NCI-H2081 treated with DMSO at 0.1 percent for 48 hours (cell line): ENCODE results near the gene LCN6.
"Not testable (repeated sequence)": the region's sequence is repeated elsewhere in the genome, so short reads cannot be mapped to it uniquely, and the experiment has no call there.

Source experiments
- DNase-seq: peaks from one replicate; lab custom pipeline; 2025; lab: John Stamatoyannopoulos, UW

LCN6 gene

GRCh38 chr9:136759436-136760325 is 11.4 kb upstream of the LCN6 start:
- no peak for DNase-seq

- no peak for DNase-seq
These were observed 10.7 kb upstream of the LCN6 start for GRCh38 chr9:136759001-136759400.

GRCh38 chr9:136757751-136758140 is 9.4 kb upstream of the LCN6 start:
- no peak for DNase-seq

GRCh38 chr9:136757328-136757727 is 9.0 kb upstream of the LCN6 start:
- no peak for DNase-seq

GRCh38 chr9:136756836-136757235 is 8.5 kb upstream of the LCN6 start:
- no peak for DNase-seq

- no peak for DNase-seq
These were observed 7.8 kb upstream of the LCN6 start for GRCh38 chr9:136756134-136756438.

GRCh38 chr9:136755302-136756133 is 7.2 kb upstream of the LCN6 start:
- DNase-seq = not testable (repeated sequence)

GRCh38 chr9:136754626-136755301 is 6.4 kb upstream of the LCN6 start:
- DNase-seq = no peak

- no peak for DNase-seq
These were observed 5.8 kb upstream of the LCN6 start for GRCh38 chr9:136754059-136754572.

- DNase-seq = no peak
These were observed 5.2 kb upstream of the LCN6 start for GRCh38 chr9:136753371-136754058.

GRCh38 chr9:136751814-136752213 is 3.5 kb upstream of the LCN6 start:
- DNase-seq = no peak

GRCh38 chr9:136751244-136751643 is 2.9 kb upstream of the LCN6 start:
- DNase-seq = no peak

GRCh38 chr9:136750526-136750925 is 2.2 kb upstream of the LCN6 start:
- DNase-seq = no peak

GRCh38 chr9:136748666-136749611 is 614 bp upstream of the LCN6 start:
- DNase-seq = no peak

GRCh38 chr9:136747161-136748060 is 914 bp downstream of the LCN6 start:
- DNase-seq = no peak

- DNase-seq = no peak
These were observed 1.7 kb downstream of the LCN6 start for GRCh38 chr9:136746621-136747020.

GRCh38 chr9:136746155-136746490 is 2.2 kb downstream of the LCN6 start:
- no peak for DNase-seq

- no peak for DNase-seq
These were observed 2.8 kb downstream of the LCN6 start for GRCh38 chr9:136745389-136746154.

- no peak for DNase-seq
These were observed 3.6 kb downstream of the LCN6 start for GRCh38 chr9:136744773-136745172.
